CD4-positive, alpha-beta T cell (primary cell): ENCODE data around the gene RAPGEF1. TPM values are rescaled to one million over a fixed set of nuclear protein-coding genes. Genes with fewer than 3 reads are reported as not detected.

Source experiments
- ATAC-seq: fragments of 200-7000 bp; cut with Tn5 transposase; one replicate; pipeline ENCODE4 v1.10.0; 2022; ENCODE audit warnings: mild to moderate bottlenecking; ENCODE audit not compliant: poor library complexity
- CTCF ChIA-PET: fragments of 350-600 bp; sonication (Branson Sonifier 250); formaldehyde crosslinking; loops from one replicate; lab custom pipeline; 2021; ENCODE audit warnings: antibody characterized with exemption, inconsistent platforms; lab: Charles Lee
- POLR2A ChIA-PET: fragments of 350-600 bp; sonication (Branson Sonifier 250); formaldehyde crosslinking; loops from one replicate; lab custom pipeline; 2021; ENCODE audit warnings: antibody characterized with exemption, inconsistent platforms; lab: Charles Lee
- DNase-seq, 14 experiments: peaks; one replicate each; pipeline ENCODE4 v3.0.0-alpha.2; 2013 to 2020; ENCODE audit warnings: mixed read lengths in 2 of 14
- H3K27ac ChIP-seq, 2 donors: one replicate each; pipeline versions ENCODE4 v1.5.1 to v1.7.0; 2013; ENCODE audit warnings: low read length in 2 of 2, low read depth in 1 of 2, mild to moderate bottlenecking in 1 of 2
- H3K27me3 ChIP-seq, 2 experiments: 1 replicate in 1 of 2; 2 replicates in 1 of 2; pipeline versions ENCODE4 v1.6.1 to v1.7.0; 2013; ENCODE audit warnings: low read length in 2 of 2, control low read depth in 1 of 2, mild to moderate bottlenecking in 1 of 2, moderate library complexity in 1 of 2; ENCODE audit not compliant: insufficient read depth in 2 of 2, control insufficient read depth in 1 of 2
- H3K36me3 ChIP-seq: one replicate; pipeline ENCODE4 v1.6.1; 2013; ENCODE audit warnings: low read length, control low read depth; ENCODE audit not compliant: insufficient read depth
- H3K4me1 ChIP-seq: one replicate; pipeline ENCODE4 v1.6.1; 2013; ENCODE audit warnings: low read length, control low read depth; ENCODE audit not compliant: insufficient read depth
- H3K4me3 ChIP-seq: one replicate; pipeline ENCODE4 v1.5.1; 2013; ENCODE audit warnings: mild to moderate bottlenecking, low read length, moderate library complexity
- H3K9me3 ChIP-seq, 2 experiments: 1 replicate in 1 of 2; 2 replicates in 1 of 2; pipeline versions ENCODE4 v1.6.1 to v1.7.0; 2013; ENCODE audit warnings: low read length in 2 of 2, mild to moderate bottlenecking in 2 of 2, control low read depth in 1 of 2, moderate library complexity in 1 of 2; ENCODE audit not compliant: control insufficient read depth in 1 of 2, insufficient read depth in 1 of 2
- H3K27ac Mint-ChIP-seq: one replicate; pipeline ENCODE4 v1.8.0; 2020; ENCODE audit warnings: mixed read lengths
- H3K27me3 Mint-ChIP-seq: one replicate; pipeline ENCODE4 v1.8.0; 2021; ENCODE audit warnings: mixed read lengths
- H3K36me3 Mint-ChIP-seq: one replicate; pipeline ENCODE4 v1.8.0; 2021; ENCODE audit warnings: low read depth, mixed read lengths
- H3K4me1 Mint-ChIP-seq: one replicate; pipeline ENCODE4 v1.8.0; 2021; ENCODE audit warnings: low read depth, mixed read lengths
- H3K4me3 Mint-ChIP-seq: one replicate; pipeline ENCODE4 v1.8.0; 2020; ENCODE audit warnings: mild to moderate bottlenecking, mixed read lengths
- H3K9me3 Mint-ChIP-seq: one replicate; pipeline ENCODE4 v1.8.0; 2020; ENCODE audit warnings: mixed read lengths
- CTCF ChIP-seq: fragments of 200-600 bp; IDR thresholded peaks from one replicate; pipeline ENCODE4 v1.8.0; 2022; ENCODE audit warnings: antibody characterized with exemption, mild to moderate bottlenecking
- intact Hi-C, 2 experiments: fragments of 100-400 bp; cut with DNase I in 1 of 2; cut with micrococcal nuclease in 1 of 2; formaldehyde crosslinking; loops; one replicate each; pipeline versions ENCODE4 v1.15.1 to v1.9.0; 2023 to 2025; cut with DNase I, micrococcal nuclease
- total RNA-seq, 174 experiments: library from RNA in 2 of 174; stranded (reverse) in 2 of 174; gene quantifications; one replicate each; pipeline ENCODE4 v1.2.3 and lab custom pipeline; 2021 to 2026

Gene RAPGEF1
- total RNA-seq, 2 experiments from 2014 or later: 130 to 134 TPM

GRCh38 chr9:131543141-131543540 is 196.7 kb downstream of the RAPGEF1 start:
- peaks cover 41% of the 10 kb centered on the region for H3K4me1 ChIP-seq
- H3K27me3 ChIP-seq: peaks cover 24 to 25% of the 10 kb centered on the region in 2 experiments
- no peak overlapping the region for H3K27ac ChIP-seq
- H3K4me3 ChIP-seq: no peak overlapping the region
- H3K9me3 ChIP-seq: peaks cover 25 to 46% of the 10 kb centered on the region in 2 experiments
- TF ChIP-seq CTCF: no peak
- ATAC-seq (no peak), DNase-seq (no peak)
- Mint-ChIP-seq H3K36me3 (peaks cover 18% of the 10 kb centered on the region), H3K27ac (no peak overlapping the region), H3K27me3 (peaks cover 23% of the 10 kb centered on the region), H3K4me3 (peak overlapping the region; percentile 54), H3K4me1 (peaks cover 35% of the 10 kb centered on the region), H3K9me3 (peaks cover 7% of the 10 kb centered on the region)
- POLR2A ChIA-PET: no interaction called here
- intact Hi-C loops: no loop called here
- CTCF ChIA-PET: no interaction called here
- no peaks in the 10 kb centered on the region for H3K36me3 ChIP-seq

GRCh38 chr9:131539223-131539923 is 200.5 kb downstream of the RAPGEF1 start:
- no peaks in the 10 kb centered on the region for H3K36me3 ChIP-seq
- H3K27ac ChIP-seq: peak overlapping the region in 1 of 2 donors; percentile 10
- Mint-ChIP-seq H3K4me1 (peaks cover 47% of the 10 kb centered on the region), H3K27me3 (no peaks in the 10 kb centered on the region), H3K36me3 (peaks cover 11% of the 10 kb centered on the region), H3K9me3 (peaks cover 7% of the 10 kb centered on the region), H3K4me3 (peak overlapping the region; percentile 53), H3K27ac (peak overlapping the region; percentile 12)
- intact Hi-C loops: loop anchor here (5.0 to 10.0 kb wide), 2 partner anchors 37 to 545 kb away; partner anchors contain the start of gene POMT1 (in 1 of the 2)
- ATAC-seq (peak; percentile 66), DNase-seq (peak in 8 of 14 experiments; percentile 14 to 77 (median 38))
- H3K4me3 ChIP-seq: no peak overlapping the region
- CTCF ChIA-PET: interaction anchor here (1.2 kb wide), 1 partner anchor 720 kb away, joined by 3 read pairs; no protein-coding TSS in a partner anchor
- H3K27me3 ChIP-seq: no peaks in the 10 kb centered on the region
- TF ChIP-seq CTCF: no peak
- H3K9me3 ChIP-seq: peaks cover 24 to 29% of the 10 kb centered on the region in 2 experiments
- H3K4me1 ChIP-seq: peaks cover 58% of the 10 kb centered on the region
- POLR2A ChIA-PET: interaction anchor here (0.6 to 1.6 kb wide), 6 partner anchors 8 to 193 kb away, joined by 3 to 6 read pairs (median 3); no protein-coding TSS in a partner anchor

- Mint-ChIP-seq H3K27ac (no peak overlapping the region), H3K27me3 (no peaks in the 10 kb centered on the region), H3K36me3 (peaks cover 1% of the 10 kb centered on the region), H3K4me3 (no peak overlapping the region), H3K9me3 (peaks cover 4% of the 10 kb centered on the region), H3K4me1 (peaks cover 47% of the 10 kb centered on the region)
- intact Hi-C loops: loop anchor here (5.0 to 10.0 kb wide), 2 partner anchors 36 to 547 kb away; partner anchors contain the start of gene POMT1 (in 1 of the 2)
- Histone ChIP-seq H3K27ac (no peak overlapping the region), H3K9me3 (peaks cover 9 to 15% of the 10 kb centered on the region in 2 experiments), H3K36me3 (no peaks in the 10 kb centered on the region), H3K27me3 (no peaks in the 10 kb centered on the region), H3K4me1 (peaks cover 64% of the 10 kb centered on the region), H3K4me3 (no peak overlapping the region)
- ChIA-PET POLR2A (no interaction called here), CTCF (no interaction called here)
- no peak for TF ChIP-seq CTCF
- no peak for ATAC-seq
- no peak for DNase-seq
These were observed 201.9 kb downstream of the RAPGEF1 start for GRCh38 chr9:131537946-131538345.
